SK-N-SH (cell line): ENCODE measurements around the gene KRTAP5-4.

Experiments
- CTCF ChIP-seq: fragments of 200-600 bp; sonication (generic); IDR thresholded peaks from 2 replicates; pipeline ENCODE4 v1.6.1; 2017; ENCODE audit warnings: antibody characterized with exemption, mild to moderate bottlenecking, moderate library complexity
- EP300 ChIP-seq, 2 experiments: IDR thresholded peaks; 2 replicates each; pipeline versions ENCODE4 v1.4.0 to v1.6.1; 2012; ENCODE audit warnings: borderline replicate concordance in 1 of 2, low read depth in 1 of 2, low read length in 1 of 2
- GABPA ChIP-seq: IDR thresholded peaks from 2 replicates; pipeline ENCODE4 v1.4.0; 2012; ENCODE audit warnings: low read depth, mild to moderate bottlenecking
- RXRA ChIP-seq: IDR thresholded peaks from 2 replicates; pipeline ENCODE4 v1.4.0; 2012; ENCODE audit warnings: low read depth, mild to moderate bottlenecking, borderline replicate concordance

- TF ChIP-seq RXRA (no peak), CTCF (no peak), GABPA (no peak), EP300 (IDR thresholded peaks at IDR 0.05; ENCODE audit: borderline replicate concordance in 1 of 2, low read depth in 1 of 2, low read length in 1 of 2) (no peak)
Measured at GRCh38 chr11:1604181-1604580, 17.8 kb downstream of the KRTAP5-4 start.
